Activated naive CD4-positive, alpha-beta T cell (primary cell): ENCODE measurements around the gene PCDHGC3.

Experiments used
- DNase-seq, 4 experiments: peaks; one replicate each; lab custom pipeline; 2025; lab: John Stamatoyannopoulos, UW

The PCDHGC3 gene

GRCh38 chr5:141523991-141524390, 48.2 kb downstream of the PCDHGC3 start:
- DNase-seq, result no peak

DNA sequence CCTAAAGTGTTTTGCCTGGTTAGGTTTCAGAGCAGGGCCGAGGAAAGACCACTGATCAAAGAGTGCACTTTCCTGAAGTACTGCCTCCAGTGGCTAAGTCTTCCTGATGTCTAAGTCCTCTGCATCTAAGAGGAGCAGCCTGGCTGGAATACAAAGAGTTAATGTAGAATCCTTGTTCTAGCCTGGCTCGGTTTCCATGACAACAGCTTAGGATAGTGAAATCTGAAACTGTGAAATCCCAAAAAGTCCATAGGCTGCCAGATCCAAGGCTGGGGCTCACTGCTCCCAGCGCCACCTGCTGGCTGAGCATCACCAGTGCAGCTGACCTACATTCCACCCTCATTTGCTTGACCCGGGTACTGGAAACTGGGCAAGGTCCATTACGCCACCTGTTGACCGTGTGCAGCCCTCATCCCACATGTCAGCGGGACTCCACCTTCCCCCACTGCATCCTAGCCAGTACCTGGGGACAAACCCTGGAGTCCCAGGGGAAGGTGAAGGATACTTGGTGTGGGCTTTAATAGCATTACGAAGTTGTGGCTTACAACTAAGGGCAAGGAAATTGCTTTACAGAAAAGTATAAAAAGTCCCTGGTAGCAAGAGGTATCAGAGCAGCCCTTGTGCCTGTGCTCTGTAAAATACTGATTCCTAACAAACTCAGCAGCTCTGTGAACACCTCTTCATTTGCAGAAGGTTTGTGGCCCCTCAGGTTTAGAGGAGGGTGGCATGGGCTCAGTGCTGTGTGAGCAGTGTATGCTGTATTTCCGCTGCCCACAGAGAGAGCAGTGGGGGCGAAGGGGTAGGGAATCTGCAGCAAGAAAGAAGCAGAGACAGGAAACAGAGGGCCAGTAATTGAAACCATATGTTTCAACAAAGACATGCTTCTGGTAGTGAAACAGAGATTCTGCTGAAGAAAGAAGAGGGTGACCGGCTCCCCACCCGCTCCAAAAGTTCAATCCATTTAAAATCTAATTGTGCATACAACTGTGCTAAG, 49.1 kb downstream of the PCDHGC3 start:
- DNase-seq, result peak in 2 of 4 experiments; percentile 11 to 47

DNA sequence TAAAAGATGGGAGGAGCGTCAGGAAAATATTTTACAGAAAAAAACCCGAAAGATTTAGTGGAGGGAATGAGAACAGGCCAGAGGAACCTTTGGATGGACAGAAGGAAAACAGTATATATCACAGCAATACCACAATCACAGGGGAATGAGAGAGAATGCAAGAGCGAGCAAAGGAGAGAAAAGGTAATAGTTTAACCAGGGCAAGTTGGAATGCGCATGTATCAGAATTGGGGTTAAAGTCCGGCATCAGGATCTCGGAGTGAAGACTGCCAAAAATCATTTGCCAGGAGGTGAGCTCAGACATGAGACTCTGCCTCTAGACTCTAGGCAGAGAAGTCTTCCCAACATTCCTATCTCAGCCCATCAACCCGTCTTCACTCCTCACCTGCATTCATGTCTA, 49.9 kb downstream of the PCDHGC3 start:
- no peak for DNase-seq

- no peak for DNase-seq
Measured at GRCh38 chr5:141527426-141527825, 51.7 kb downstream of the PCDHGC3 start.
